Adipose tissue (tissue), 3 donors: Measurements from ENCODE around the gene RGS11. TPM values are rescaled to one million over a fixed set of nuclear protein-coding genes. Genes with fewer than 3 reads are reported as not detected.

ENCODE experiments used
- polyA plus RNA-seq, 3 donors: library from polyadenylated mRNA; stranded (reverse); fragments of 200-250 nt; gene quantifications; one replicate each; pipeline ENCODE4 v1.2.3, GENCODE V29; 2013
- donor health status: healthy with polysubstance abuse.
- donor health status: Bipolar disorder and iron deficiency.
- donor health status: healthy.

RGS11 gene
- polyA plus RNA-seq, 3 donors = 7.2 to 26.4 (median 13.7) TPM

Other genes with a start within 250 kb of the RGS11 start
- 10 to 100 TPM in 1 of 3 donors, 1 to 10 TPM in 2; 7.8 to 11.2 (median 9.8) TPM for gene POLR3K, start 222.3 kb downstream of the RGS11 start, polyA plus RNA-seq
- gene SNRNP25, start 222.1 kb downstream of the RGS11 start, polyA plus RNA-seq = 10 to 100 TPM; 12.7 to 30.4 (median 26.9) TPM
- gene RHBDF1, start 203.3 kb downstream of the RGS11 start, polyA plus RNA-seq = 10 to 100 TPM; 12.2 to 35.7 (median 33.0) TPM
- gene MPG, start 197.7 kb downstream of the RGS11 start, polyA plus RNA-seq = 10 to 100 TPM; 65.6 to 93.3 (median 72.0) TPM
- gene NPRL3, start 137.3 kb downstream of the RGS11 start, polyA plus RNA-seq = 10 to 100 TPM; 14.5 to 21.0 (median 20.1) TPM
- under 1 TPM in 2 of 3 donors, not detected in 1; 0.12 to 0.71 TPM for gene HBZ, start 123.3 kb downstream of the RGS11 start, polyA plus RNA-seq
- 1 to 10 TPM in 1 of 3 donors, not detected in 2; 1.9 TPM for gene HBM, start 110.0 kb downstream of the RGS11 start, polyA plus RNA-seq
- 100 to 1,000 TPM in 1 of 3 donors, 10 to 100 TPM in 2; 24.5 to 982 (median 57.9) TPM for gene HBA2, start 103.1 kb downstream of the RGS11 start, polyA plus RNA-seq
- gene HBA1, start 99.3 kb downstream of the RGS11 start, polyA plus RNA-seq = 100 to 1,000 TPM in 1 of 3 donors, 10 to 100 TPM in 1, 1 to 10 TPM in 1; 6.7 to 330 (median 28.5) TPM
- under 1 TPM in 1 of 3 donors, not detected in 2; 0.40 TPM for gene HBQ1, start 95.5 kb downstream of the RGS11 start, polyA plus RNA-seq
- gene LUC7L, start 46.5 kb downstream of the RGS11 start, polyA plus RNA-seq = 10 to 100 TPM; 36.1 to 83.2 (median 36.3) TPM
- 100 to 1,000 TPM in 1 of 3 donors, 10 to 100 TPM in 2; 41.5 to 108 (median 59.5) TPM for gene FAM234A, start 41.1 kb downstream of the RGS11 start, polyA plus RNA-seq
- gene ARHGDIG, start 4.6 kb upstream of the RGS11 start, polyA plus RNA-seq = 10 to 100 TPM in 1 of 3 donors, 1 to 10 TPM in 1, under 1 TPM in 1; 0.22 to 78.0 (median 4.1) TPM
- 100 to 1,000 TPM in 1 of 3 donors, 1 to 10 TPM in 2; 2.1 to 836 (median 6.5) TPM for gene PDIA2, start 7.2 kb upstream of the RGS11 start, polyA plus RNA-seq
- gene AXIN1, start 76.8 kb upstream of the RGS11 start, polyA plus RNA-seq = 10 to 100 TPM; 11.8 to 18.4 (median 15.8) TPM
- gene MRPL28, start 94.6 kb upstream of the RGS11 start, polyA plus RNA-seq = 10 to 100 TPM; 36.6 to 75.1 (median 70.4) TPM
- gene PGAP6, start 106.0 kb upstream of the RGS11 start, polyA plus RNA-seq = 10 to 100 TPM; 33.2 to 53.3 (median 47.0) TPM
- 100 to 1,000 TPM in 2 of 3 donors, 10 to 100 TPM in 1; 30.1 to 223 (median 130) TPM for gene NME4, start 121.3 kb upstream of the RGS11 start, polyA plus RNA-seq
- gene DECR2, start 125.9 kb upstream of the RGS11 start, polyA plus RNA-seq = 10 to 100 TPM; 11.9 to 22.8 (median 20.2) TPM
- 10 to 100 TPM; 20.7 to 27.3 (median 21.9) TPM for gene RAB11FIP3, start 149.7 kb upstream of the RGS11 start, polyA plus RNA-seq